Right kidney (tissue), 1 donor: ENCODE results near the gene OAS3.

Source experiments
- DNase-seq: peaks from one replicate; pipeline ENCODE4 v3.0.0-alpha.2; 2016

OAS3 gene

GRCh38 chr12:113016796-113017195 lies 78.5 kb downstream of the OAS3 start:
- DNase-seq: no peak

- DNase-seq: no peak
These were observed 80.8 kb downstream of the OAS3 start for GRCh38 chr12:113019025-113019424.

- DNase-seq: no peak
These were observed 83.2 kb downstream of the OAS3 start for GRCh38 chr12:113021500-113021899.
